GM18499 (cell line): ENCODE measurements around the gene MYOM3.
"Not testable (repeated sequence)": the region's sequence is repeated elsewhere in the genome, so short reads cannot be mapped to it uniquely, and the experiment has no call there.

Experiments used
- ATAC-seq: cut with Tn5 transposase; IDR thresholded peaks from one replicate; pipeline ENCODE4 v1.9.1; 2021; ENCODE audit warnings: moderate number of reproducible peaks; ENCODE audit not compliant: insufficient read depth, unreplicated experiment

The MYOM3 gene

GRCh38 chr1:24048894-24049293, 63.0 kb downstream of the MYOM3 start:
- not testable (repeated sequence) for ATAC-seq

- no peak for ATAC-seq
Observed at GRCh38 chr1:24048205-24048869, 63.6 kb downstream of the MYOM3 start.

GRCh38 chr1:24047110-24047477, 64.8 kb downstream of the MYOM3 start:
- no peak for ATAC-seq

GRCh38 chr1:24045771-24046170, 66.2 kb downstream of the MYOM3 start:
- no peak for ATAC-seq

GRCh38 chr1:24044672-24045071, 67.3 kb downstream of the MYOM3 start:
- not testable (repeated sequence) for ATAC-seq

- ATAC-seq = no peak
Observed at GRCh38 chr1:24043345-24044032, 68.4 kb downstream of the MYOM3 start.

GRCh38 chr1:24042315-24042714, 69.6 kb downstream of the MYOM3 start:
- no peak for ATAC-seq

GRCh38 chr1:24036088-24036487, 75.8 kb downstream of the MYOM3 start:
- no peak for ATAC-seq

- ATAC-seq = no peak
Observed at GRCh38 chr1:24032981-24033380, 79.0 kb downstream of the MYOM3 start.

GRCh38 chr1:24030976-24031516, 80.9 kb downstream of the MYOM3 start:
- ATAC-seq = not testable (repeated sequence)

GRCh38 chr1:24027838-24028468, 84.0 kb downstream of the MYOM3 start:
- no peak for ATAC-seq

- ATAC-seq = no peak
Observed at GRCh38 chr1:24022581-24023361, 89.2 kb downstream of the MYOM3 start.

GRCh38 chr1:24021403-24022266, 90.3 kb downstream of the MYOM3 start:
- ATAC-seq = no peak

- no peak for ATAC-seq
Observed at GRCh38 chr1:24020470-24020869, 91.5 kb downstream of the MYOM3 start.

GRCh38 chr1:24020025-24020424, 91.9 kb downstream of the MYOM3 start:
- ATAC-seq = no peak

GRCh38 chr1:24018611-24019580, 93.0 kb downstream of the MYOM3 start:
- ATAC-seq = no peak

- no peak for ATAC-seq
Observed at GRCh38 chr1:24015221-24016210, 96.4 kb downstream of the MYOM3 start.
